Kidney (tissue), 14 donors: ENCODE measurements around the gene GLRB. TPM values are rescaled to one million over a fixed set of nuclear protein-coding genes. Genes with fewer than 3 reads are reported as not detected.

ENCODE experiments used
- DNase-seq, 5 donors: peaks; one replicate each; pipeline ENCODE4 v3.0.0-alpha.2; 2013 to 2020
- FAIRE-seq: peaks from 2 replicates; lab custom pipeline; 2012; peaks lifted over from hg19 to GRCh38; lab: Jason Lieb, UNC
- H3K27ac ChIP-seq, 2 donors: one replicate each; pipeline ENCODE4 v1.7.0; 2013; ENCODE audit warnings: low read depth in 2 of 2, low read length in 2 of 2, inconsistent platforms in 1 of 2
- H3K27me3 ChIP-seq: one replicate; pipeline ENCODE4 v1.7.1; 2013; ENCODE audit warnings: low read length, inconsistent platforms; ENCODE audit not compliant: control insufficient read depth, insufficient read depth
- H3K36me3 ChIP-seq, 3 donors: one replicate each; pipeline versions ENCODE4 v1.7.0 to v1.7.1; 2013; ENCODE audit warnings: low read length in 3 of 3, control low read depth in 1 of 3, inconsistent platforms in 1 of 3; ENCODE audit not compliant: insufficient read depth in 3 of 3, control insufficient read depth in 2 of 3
- H3K4me1 ChIP-seq, 3 donors: one replicate each; pipeline versions ENCODE4 v1.7.0 to v1.7.1; 2013; ENCODE audit warnings: low read length in 3 of 3, inconsistent platforms in 1 of 3, low read depth in 1 of 3; ENCODE audit not compliant: control insufficient read depth in 2 of 3, insufficient read depth in 2 of 3
- H3K4me3 ChIP-seq, 3 donors: one replicate each; pipeline versions ENCODE4 v1.7.0 to v1.8.1; 2013; ENCODE audit warnings: low read length in 3 of 3, control low read depth in 1 of 3, inconsistent platforms in 1 of 3
- H3K9ac ChIP-seq, 3 donors: one replicate each; pipeline versions ENCODE4 v1.7.0 to v1.7.1; 2013; ENCODE audit warnings: low read length in 3 of 3, control low read depth in 1 of 3, inconsistent platforms in 1 of 3
- H3K9me3 ChIP-seq, 3 donors: one replicate each; pipeline versions ENCODE4 v1.7.0 to v1.7.1; 2013; ENCODE audit warnings: low read length in 3 of 3, control low read depth in 1 of 3, inconsistent platforms in 1 of 3; ENCODE audit not compliant: control insufficient read depth in 2 of 3, insufficient read depth in 1 of 3
- CTCF ChIP-seq: IDR thresholded peaks from 3 replicates; pipeline ENCODE4 v1.5.1; 2012; ENCODE audit warnings: mild to moderate bottlenecking, moderate library complexity, borderline replicate concordance; ENCODE audit not compliant: insufficient read depth; ENCODE audit errors: extremely low read depth
- intact Hi-C: fragments of 100-400 bp; cut with DNase I; formaldehyde crosslinking; loops from one replicate; pipeline ENCODE4 v1.11.1; 2022
- polyA plus RNA-seq: library from polyadenylated mRNA; stranded (reverse); fragments of 350-450 nt; fragmentation: Illumina TruSeq; extraction: RNeasy Lipid Tissue Mini Kit (QIAGEN cat#74804); gene quantifications from one replicate; pipeline ENCODE4 v1.2.3, GENCODE V29; 2014; ENCODE audit warnings: low read depth, low replicate concordance; ENCODE audit not compliant: insufficient read depth
- total RNA-seq: library from RNA; stranded (reverse); fragmentation: NEBNext Ultra II Directional; extraction: Animal tissue kit (Norgen Biotek cat#: 25700); gene quantifications from one replicate; pipeline ENCODE4 v1.2.1, GENCODE V29; 2021
- donor health status: control.
- donor health status: control.
- donor health status: control.
- donor health status: control.
- donor health status: control.
- donor health status: DM: yes; HTN: yes; CAD: no.
- donor health status: Normal renal cell carcinoma (clear cell type).

Gene GLRB
- total and polyA plus RNA-seq, 2 donors from 2014 or later: 3.3 to 5.2 TPM

GRCh38 chr4:157043131-157043530 lies 32.8 kb upstream of the GLRB start:
- Histone ChIP-seq H3K36me3 (no peaks in the 10 kb centered on the region), H3K27ac (no peak overlapping the region), H3K4me3 (no peak overlapping the region), H3K27me3 (no peaks in the 10 kb centered on the region), H3K9me3 (no peaks in the 10 kb centered on the region), H3K4me1 (no peaks in the 10 kb centered on the region), H3K9ac (no peak overlapping the region)
- intact Hi-C loops: no loop called here
- TF ChIP-seq CTCF: no peak
- FAIRE-seq (no peak), DNase-seq (peak in 2 of 5 donors; percentile 25 to 41)

GRCh38 chr4:157045507-157046127 lies 30.3 kb upstream of the GLRB start:
- peak; percentile 75 for TF ChIP-seq CTCF
- intact Hi-C loops: no loop called here
- Histone ChIP-seq H3K27me3 (no peaks in the 10 kb centered on the region), H3K4me3 (no peak overlapping the region), H3K4me1 (no peaks in the 10 kb centered on the region), H3K9ac (no peak overlapping the region), H3K36me3 (no peaks in the 10 kb centered on the region), H3K9me3 (no peaks in the 10 kb centered on the region), H3K27ac (no peak overlapping the region)
- no peak for FAIRE-seq
- peak in 3 of 5 donors; percentile 32 to 84 (median 71) for DNase-seq

GRCh38 chr4:157048248-157048647 lies 27.7 kb upstream of the GLRB start:
- H3K4me3 ChIP-seq: no peak overlapping the region
- no peak overlapping the region for H3K27ac ChIP-seq
- TF ChIP-seq CTCF: no peak
- H3K9me3 ChIP-seq: no peaks in the 10 kb centered on the region
- intact Hi-C loops: no loop called here
- no peaks in the 10 kb centered on the region for H3K27me3 ChIP-seq
- no peaks in the 10 kb centered on the region for H3K4me1 ChIP-seq
- no peak overlapping the region for H3K9ac ChIP-seq
- DNase-seq: no peak
- H3K36me3 ChIP-seq: no peaks in the 10 kb centered on the region
- FAIRE-seq: no peak

GRCh38 chr4:157050561-157050960 lies 25.4 kb upstream of the GLRB start:
- no peak overlapping the region for H3K27ac ChIP-seq
- FAIRE-seq (no peak), DNase-seq (no peak)
- H3K27me3 ChIP-seq: no peaks in the 10 kb centered on the region
- no peaks in the 10 kb centered on the region for H3K4me1 ChIP-seq
- intact Hi-C loops: no loop called here
- no peak overlapping the region for H3K9ac ChIP-seq
- no peak overlapping the region for H3K4me3 ChIP-seq
- H3K36me3 ChIP-seq: no peaks in the 10 kb centered on the region
- no peaks in the 10 kb centered on the region for H3K9me3 ChIP-seq
- TF ChIP-seq CTCF: no peak
